Loucy (cell line): ENCODE data around the gene LHFPL2.

Experiments used
- H2AFZ ChIP-seq: fragments of 200-600 bp; sonication (generic); 2 replicates; pipeline ENCODE4 v1.6.0; 2016; ENCODE audit warnings: antibody characterized with exemption, mild to moderate bottlenecking, low read length, moderate library complexity
- H3F3A ChIP-seq: fragments of 200-600 bp; 2 replicates; pipeline ENCODE4 v1.6.0; 2016; ENCODE audit warnings: antibody characterized with exemption, low read depth, mild to moderate bottlenecking
- H3K27me3 ChIP-seq: fragments of 200-600 bp; sonication (generic); 2 replicates; pipeline ENCODE4 v1.6.1; 2014; ENCODE audit warnings: low read length, mild to moderate bottlenecking; ENCODE audit not compliant: insufficient read depth, poor library complexity, severe bottlenecking
- H3K36me3 ChIP-seq: fragments of 200-600 bp; sonication (generic); 2 replicates; pipeline ENCODE4 v1.6.1; 2016; ENCODE audit warnings: low read length; ENCODE audit not compliant: insufficient read depth
- H3K4me1 ChIP-seq: fragments of 200-600 bp; sonication (generic); 2 replicates; pipeline ENCODE4 v1.5.1; 2014; ENCODE audit warnings: low read length, mild to moderate bottlenecking; ENCODE audit not compliant: insufficient read depth, poor library complexity, severe bottlenecking
- H3K4me2 ChIP-seq: fragments of 200-600 bp; sonication (generic); 2 replicates; pipeline ENCODE4 v1.6.0; 2014; ENCODE audit warnings: antibody characterized with exemption, low read length, low read depth, mild to moderate bottlenecking; ENCODE audit not compliant: poor library complexity, severe bottlenecking
- H3K4me3 ChIP-seq: fragments of 200-600 bp; sonication (generic); 2 replicates; pipeline ENCODE4 v1.5.1; 2014; ENCODE audit warnings: low read length, mild to moderate bottlenecking, mixed read lengths; ENCODE audit not compliant: poor library complexity, severe bottlenecking
- H3K79me2 ChIP-seq: fragments of 200-600 bp; sonication (generic); 2 replicates; pipeline ENCODE4 v1.6.1; 2014; ENCODE audit warnings: low read length; ENCODE audit not compliant: insufficient read depth
- H3K9ac ChIP-seq: fragments of 200-600 bp; sonication (generic); 2 replicates; pipeline ENCODE4 v1.6.0; 2014; ENCODE audit warnings: mild to moderate bottlenecking, low read depth, low read length, moderate library complexity; ENCODE audit not compliant: poor library complexity, severe bottlenecking
- H3K9me2 ChIP-seq: fragments of 200-600 bp; sonication (generic); replicated peaks from 2 replicates; pipeline ENCODE4 v1.6.1; 2016; ENCODE audit warnings: low read depth, low read length, mixed read lengths
- H3K9me3 ChIP-seq: fragments of 200-600 bp; sonication (generic); 2 replicates; pipeline ENCODE4 v1.6.1; 2014; ENCODE audit warnings: mild to moderate bottlenecking, antibody characterized with exemption, low read length, low read depth; ENCODE audit not compliant: insufficient read depth
- H4K20me1 ChIP-seq: fragments of 200-600 bp; sonication (generic); 2 replicates; pipeline ENCODE4 v1.6.0; 2014; ENCODE audit warnings: antibody characterized with exemption, low read length, mild to moderate bottlenecking; ENCODE audit not compliant: insufficient read depth, poor library complexity, severe bottlenecking
- CTCF ChIP-seq: fragments of 200-600 bp; sonication (generic); conservative IDR thresholded peaks from 2 replicates; pipeline ENCODE4 v1.5.1; 2014; ENCODE audit warnings: mild to moderate bottlenecking, antibody characterized with exemption, low read length
- EZH2phosphoT487 ChIP-seq: fragments of 200-600 bp; IDR thresholded peaks from 2 replicates; pipeline ENCODE4 v1.6.1; 2018; ENCODE audit warnings: antibody characterized with exemption, mild to moderate bottlenecking, moderate library complexity, borderline replicate concordance

LHFPL2 gene

GRCh38 chr5:78527054-78527859, 121.3 kb downstream of the LHFPL2 start:
- Histone ChIP-seq H3K9me2 (no peaks in the 10 kb centered on the region), H2AFZ (no peak overlapping the region), H4K20me1 (no peaks in the 10 kb centered on the region), H3K4me1 (no peaks in the 10 kb centered on the region), H3F3A (no peaks in the 10 kb centered on the region), H3K9ac (no peak overlapping the region), H3K9me3 (no peaks in the 10 kb centered on the region), H3K79me2 (no peaks in the 10 kb centered on the region), H3K4me2 (no peak overlapping the region), H3K4me3 (no peak overlapping the region), H3K27me3 (no peaks in the 10 kb centered on the region), H3K36me3 (no peaks in the 10 kb centered on the region)
- TF ChIP-seq EZH2phosphoT487 (no peak), CTCF (no peak)

- Histone ChIP-seq H3K9me2 (no peaks in the 10 kb centered on the region), H2AFZ (no peak overlapping the region), H3K9ac (no peak overlapping the region), H3K9me3 (no peaks in the 10 kb centered on the region), H3K4me2 (no peak overlapping the region), H3K4me1 (no peaks in the 10 kb centered on the region), H3K27me3 (no peaks in the 10 kb centered on the region), H3K79me2 (no peaks in the 10 kb centered on the region), H3F3A (no peaks in the 10 kb centered on the region), H3K4me3 (no peak overlapping the region), H3K36me3 (no peaks in the 10 kb centered on the region), H4K20me1 (no peaks in the 10 kb centered on the region)
- no peak for TF ChIP-seq CTCF
- TF ChIP-seq EZH2phosphoT487, result no peak
Measured at GRCh38 chr5:78526049-78526525, 122.5 kb downstream of the LHFPL2 start.

- no peak overlapping the region for H2AFZ ChIP-seq
- H3K4me3 ChIP-seq, result no peak overlapping the region
- no peak for TF ChIP-seq CTCF
- no peak for TF ChIP-seq EZH2phosphoT487
- no peaks in the 10 kb centered on the region for H3K36me3 ChIP-seq
- H3K27me3 ChIP-seq, result no peaks in the 10 kb centered on the region
- no peak overlapping the region for H3K9ac ChIP-seq
- H3K4me2 ChIP-seq, result no peak overlapping the region
- H3F3A ChIP-seq, result no peaks in the 10 kb centered on the region
- H3K9me3 ChIP-seq, result no peaks in the 10 kb centered on the region
- H3K9me2 ChIP-seq, result no peaks in the 10 kb centered on the region
- H4K20me1 ChIP-seq, result no peaks in the 10 kb centered on the region
- no peaks in the 10 kb centered on the region for H3K79me2 ChIP-seq
- no peaks in the 10 kb centered on the region for H3K4me1 ChIP-seq
Measured at GRCh38 chr5:78523314-78524193, 125.0 kb downstream of the LHFPL2 start.
